AG04449 (cell line): ENCODE data around the gene DENND5A.

Experiments used
- CTCF ChIA-PET: fragments of 350-600 bp; formaldehyde crosslinking; extraction: SDS; loops from one replicate; lab custom pipeline; 2021; ENCODE audit warnings: antibody characterized with exemption; lab: Yijun Ruan, JAX
- POLR2A ChIA-PET: fragments of 400-600, 350-600 bp; formaldehyde crosslinking; extraction: SDS; loops from one replicate; lab custom pipeline; 2020; ENCODE audit warnings: antibody characterized with exemption, inconsistent platforms; lab: Yijun Ruan, JAX
- DNase-seq: peaks from one replicate; pipeline ENCODE4 v3.0.0-alpha.2; 2010; ENCODE audit warnings: low read depth, low spot score
- H3K4me3 ChIP-seq: 2 replicates; pipeline ENCODE4 v1.5.1; 2011; ENCODE audit warnings: low read depth, mild to moderate bottlenecking, control low read depth, low read length
- TF ChIP-seq, protein P1 (sequence below): IDR thresholded peaks from one replicate; pipeline ENCODE4 v1.5.1; 2011; ENCODE audit warnings: mild to moderate bottlenecking, moderate library complexity, low read length, control low read depth, inconsistent platforms; ENCODE audit not compliant: insufficient read depth; ENCODE audit errors: missing control alignments

DENND5A gene

DNA sequence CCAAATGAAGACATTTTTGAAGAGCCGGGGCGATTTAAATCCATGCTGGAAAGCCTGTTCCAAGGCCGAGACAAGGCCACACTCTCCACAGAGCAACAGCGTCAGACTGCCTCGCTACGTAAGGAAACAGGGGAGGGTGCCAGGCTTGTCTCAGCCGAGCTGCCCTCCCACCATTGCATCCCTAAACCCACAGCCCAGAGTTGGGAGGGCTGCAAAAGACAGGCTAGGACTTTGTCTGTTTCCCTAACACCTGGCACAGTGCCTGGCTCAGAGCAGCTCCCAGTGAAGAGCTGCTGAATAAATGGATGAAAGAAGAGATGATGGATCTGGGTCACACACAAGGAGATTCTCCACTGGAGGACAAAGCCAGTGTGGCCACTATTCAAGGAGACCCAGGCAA lies 122.4 kb downstream of the DENND5A start:
- TF ChIP-seq, protein P1, sequence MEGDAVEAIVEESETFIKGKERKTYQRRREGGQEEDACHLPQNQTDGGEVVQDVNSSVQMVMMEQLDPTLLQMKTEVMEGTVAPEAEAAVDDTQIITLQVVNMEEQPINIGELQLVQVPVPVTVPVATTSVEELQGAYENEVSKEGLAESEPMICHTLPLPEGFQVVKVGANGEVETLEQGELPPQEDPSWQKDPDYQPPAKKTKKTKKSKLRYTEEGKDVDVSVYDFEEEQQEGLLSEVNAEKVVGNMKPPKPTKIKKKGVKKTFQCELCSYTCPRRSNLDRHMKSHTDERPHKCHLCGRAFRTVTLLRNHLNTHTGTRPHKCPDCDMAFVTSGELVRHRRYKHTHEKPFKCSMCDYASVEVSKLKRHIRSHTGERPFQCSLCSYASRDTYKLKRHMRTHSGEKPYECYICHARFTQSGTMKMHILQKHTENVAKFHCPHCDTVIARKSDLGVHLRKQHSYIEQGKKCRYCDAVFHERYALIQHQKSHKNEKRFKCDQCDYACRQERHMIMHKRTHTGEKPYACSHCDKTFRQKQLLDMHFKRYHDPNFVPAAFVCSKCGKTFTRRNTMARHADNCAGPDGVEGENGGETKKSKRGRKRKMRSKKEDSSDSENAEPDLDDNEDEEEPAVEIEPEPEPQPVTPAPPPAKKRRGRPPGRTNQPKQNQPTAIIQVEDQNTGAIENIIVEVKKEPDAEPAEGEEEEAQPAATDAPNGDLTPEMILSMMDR, result no peak
- ChIA-PET CTCF (interaction anchor here (1.4 to 9.0 kb wide), 2 partner anchors 126 to 183 kb away, joined by 4 to 162 read pairs; no protein-coding TSS in a partner anchor), POLR2A (no interaction called here)
- no peak overlapping the region for H3K4me3 ChIP-seq
- DNase-seq, result no peak

DNA sequence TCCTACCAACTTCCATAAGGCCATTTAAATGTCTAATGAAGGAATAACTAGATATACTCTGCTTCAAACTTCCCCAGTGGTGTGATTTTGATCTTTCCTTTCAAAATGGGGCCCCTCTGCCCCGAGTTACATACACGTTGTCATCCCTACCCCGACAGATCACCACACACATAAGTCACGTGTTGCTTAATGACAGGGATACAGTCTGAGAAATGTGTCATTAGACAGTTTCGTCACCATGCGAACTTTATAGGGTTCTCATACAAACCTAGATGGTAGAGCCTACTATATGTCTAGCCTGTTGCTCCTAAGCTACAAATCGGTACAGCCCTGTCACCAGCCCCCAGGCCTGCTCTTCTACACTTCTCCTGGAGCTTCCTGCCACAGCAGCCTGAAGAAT lies 124.0 kb downstream of the DENND5A start:
- H3K4me3 ChIP-seq, result no peak overlapping the region
- TF ChIP-seq, protein P1, result no peak
- ChIA-PET POLR2A (no interaction called here), CTCF (interaction anchor here (1.0 to 9.0 kb wide), 5 partner anchors 80 to 365 kb away, joined by 3 to 162 read pairs (median 4); no protein-coding TSS in a partner anchor)
- DNase-seq, result no peak

DNA sequence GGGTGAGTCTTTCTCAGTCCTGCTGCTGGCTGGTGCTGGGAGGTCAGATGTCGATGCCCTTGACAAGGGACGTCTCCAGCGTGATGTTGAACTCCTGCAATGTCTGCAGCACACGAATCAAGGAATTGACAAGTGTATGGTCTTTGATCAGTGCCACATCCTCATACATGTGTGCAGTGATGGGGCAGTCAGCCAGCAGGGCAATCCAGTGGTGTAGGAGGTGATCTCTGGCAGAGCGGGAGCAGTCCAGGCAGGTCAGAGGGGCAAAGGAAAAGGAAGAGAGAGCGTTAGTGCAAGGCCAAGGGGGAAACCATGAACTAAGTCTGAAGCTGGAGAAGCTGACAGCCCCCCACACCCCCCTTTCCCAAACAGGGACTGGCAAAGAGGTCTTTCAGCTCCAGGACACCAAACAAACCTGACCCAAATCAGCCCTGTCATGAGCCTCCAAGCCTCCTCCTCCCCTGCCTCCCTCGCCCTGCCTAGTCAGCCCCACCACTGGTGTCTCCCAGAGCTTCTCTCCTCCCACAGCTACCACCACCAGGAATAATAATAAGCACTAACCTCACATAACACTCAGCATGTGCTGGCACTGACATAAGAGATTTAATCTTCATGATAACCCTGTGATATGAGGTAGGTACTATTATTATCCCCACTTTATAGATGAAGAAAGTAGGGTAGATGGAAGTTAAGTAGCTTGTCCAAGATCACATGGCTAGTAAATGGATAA lies 125.4 kb downstream of the DENND5A start:
- POLR2A ChIA-PET, result no interaction called here
- CTCF ChIA-PET, result interaction anchor here (0.8 to 9.0 kb wide), 9 partner anchors 10 to 367 kb away, joined by 3 to 162 read pairs (median 3); no protein-coding TSS in a partner anchor
- TF ChIP-seq, protein P1, result no peak
- H3K4me3 ChIP-seq, result no peak overlapping the region
- DNase-seq, result no peak

DNA sequence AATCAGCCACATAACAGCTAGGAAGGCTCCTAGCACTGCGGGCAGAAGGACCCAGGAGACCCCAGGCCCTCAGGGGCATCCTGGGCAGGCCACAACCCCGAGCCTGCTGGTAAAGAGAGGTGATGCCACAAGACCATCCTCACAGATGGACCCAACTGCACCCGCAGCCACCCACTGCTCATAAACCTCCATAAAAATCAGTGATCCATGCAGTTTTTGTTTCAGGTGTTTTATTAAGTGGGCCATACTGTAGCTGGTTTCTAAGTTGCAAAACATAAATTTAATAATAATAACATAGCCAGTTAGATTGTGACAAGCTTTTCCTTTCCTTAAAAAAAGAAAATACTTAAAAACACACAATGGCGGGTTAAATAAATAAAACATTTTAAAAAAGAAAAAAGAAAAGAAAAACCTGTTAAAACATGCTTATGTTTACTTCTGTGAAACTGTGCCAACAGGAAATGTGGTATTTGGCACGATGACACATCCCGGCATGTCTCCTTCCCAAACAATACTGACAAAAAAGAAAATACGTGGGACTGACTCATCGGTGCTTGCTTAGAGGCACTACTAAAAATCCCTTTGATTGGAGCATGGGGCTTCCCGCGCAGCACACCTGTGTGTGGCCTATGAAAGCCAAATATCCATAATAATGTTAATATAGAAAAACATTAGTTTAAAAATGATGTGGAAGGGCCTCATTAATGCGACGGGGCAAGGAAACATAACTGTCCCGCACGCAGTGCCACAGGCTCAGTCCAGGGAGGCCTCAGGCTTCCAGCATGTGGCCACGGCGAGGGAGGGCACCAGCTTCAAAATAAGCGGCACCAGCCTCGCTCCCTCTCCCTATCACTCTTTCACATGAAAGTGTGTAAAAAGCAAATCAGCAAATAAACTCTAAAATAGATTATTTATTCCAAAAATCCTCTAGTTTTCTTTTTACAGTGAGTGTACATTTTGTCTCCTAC lies 126.3 kb downstream of the DENND5A start:
- ChIA-PET CTCF (interaction anchor here (0.9 to 9.0 kb wide), 32 partner anchors 10 to 368 kb away, joined by 3 to 162 read pairs (median 8); partner anchors contain the start of gene TMEM9B), POLR2A (interaction anchor here (0.6 kb wide), 1 partner anchor 18 kb away, joined by 3 read pairs; no protein-coding TSS in a partner anchor)
- no peak overlapping the region for H3K4me3 ChIP-seq
- DNase-seq, result peak; percentile 61
- TF ChIP-seq, protein P1, result no peak

DNA sequence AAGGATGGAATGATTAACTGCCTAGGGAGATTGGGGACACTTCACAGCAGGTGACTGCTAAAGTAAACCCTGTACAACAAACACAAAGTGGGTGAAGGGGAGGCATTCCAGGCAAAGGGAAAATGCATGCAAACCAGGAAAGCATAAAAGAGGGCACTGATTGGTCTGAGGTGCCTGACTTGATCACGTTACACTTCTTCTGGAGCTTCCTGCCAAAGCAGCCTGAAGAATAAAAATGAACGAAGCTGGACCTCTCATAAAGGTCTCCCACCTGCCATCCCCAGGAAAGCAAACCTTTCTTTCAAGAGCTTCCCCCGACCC lies 127.1 kb downstream of the DENND5A start:
- POLR2A ChIA-PET, result no interaction called here
- DNase-seq, result no peak
- CTCF ChIA-PET, result interaction anchor here (0.8 to 9.0 kb wide), 42 partner anchors 9 to 944 kb away, joined by 3 to 162 read pairs (median 6); partner anchors contain the start of gene TMEM9B
- H3K4me3 ChIP-seq, result no peak overlapping the region
- TF ChIP-seq, protein P1, result no peak
